A549 (cell line): ENCODE results near the gene RNF32. TPM values are rescaled to one million over a fixed set of nuclear protein-coding genes. Genes with fewer than 3 reads are reported as not detected.

ENCODE experiments used
- ATAC-seq, 2 experiments: fragments of 200-7000 bp in 1 of 2; fragments of >200 bp in 1 of 2; cut with Nextera tagmentation in 1 of 2; cut with Tn5 transposase in 1 of 2; 3 replicates each; pipeline versions ENCODE4 v1.8.0 to v1.9.1; 2018 to 2020; ENCODE audit warnings: mild to moderate bottlenecking in 1 of 2, moderate library complexity in 1 of 2
- CTCF ChIA-PET: fragments of 300-600 bp; sonication (Branson Sonifier 250); formaldehyde crosslinking; extraction: SDS; loops from one replicate; lab custom pipeline; 2021; ENCODE audit warnings: antibody characterized with exemption, inconsistent platforms; lab: Yijun Ruan, JAX
- POLR2A ChIA-PET: fragments of 350-600 bp; formaldehyde crosslinking; extraction: SDS; loops from one replicate; lab custom pipeline; 2021; ENCODE audit warnings: antibody characterized with exemption, inconsistent platforms; lab: Yijun Ruan, JAX
- DNase-seq, 2 experiments: peaks; one replicate each; pipeline versions ENCODE4 v3.0.0 to v3.0.0-alpha.2; 2011 to 2016; ENCODE audit warnings: low read depth in 1 of 2, low spot score in 1 of 2
- FAIRE-seq: peaks from 2 replicates; lab custom pipeline; 2011; peaks lifted over from hg19 to GRCh38; lab: Jason Lieb, UNC
- H3K27ac ChIP-seq, 2 experiments: fragments of >200 bp; sonication (Bioruptor Twin); formaldehyde crosslinking; 3 replicates each; pipeline ENCODE4 v1.5.1; 2016 to 2017
- H3K4me1 ChIP-seq: fragments of >200 bp; sonication (Bioruptor Twin); formaldehyde crosslinking; 3 replicates; pipeline ENCODE4 v1.6.1; 2016
- H3K4me2 ChIP-seq: fragments of >200 bp; sonication (Bioruptor Twin); formaldehyde crosslinking; 3 replicates; pipeline ENCODE4 v1.6.1; 2016
- H3K4me3 ChIP-seq: fragments of >200 bp; sonication (Bioruptor Twin); formaldehyde crosslinking; 3 replicates; pipeline ENCODE4 v1.5.1; 2016
- H3K9me3 ChIP-seq: fragments of >200 bp; sonication (Bioruptor Twin); formaldehyde crosslinking; 3 replicates; pipeline ENCODE4 v1.6.1; 2016
- CEBPB ChIP-seq, 2 experiments: fragments of >200 bp in 1 of 2; sonication (Bioruptor Twin) in 1 of 2; formaldehyde crosslinking in 1 of 2; IDR thresholded peaks; 2 replicates each; pipeline ENCODE4 v1.6.1; 2012 to 2016
- CHD4 ChIP-seq: fragments of 200-600 bp; sonication (generic); IDR thresholded peaks from 2 replicates; pipeline ENCODE4 v1.6.1; 2016; ENCODE audit warnings: antibody characterized with exemption, mild to moderate bottlenecking, borderline replicate concordance
- EP300 ChIP-seq, 2 experiments: fragments of >200 bp; sonication (Bioruptor Twin); formaldehyde crosslinking; IDR thresholded peaks; 2 replicates in 1 of 2; 3 replicates in 1 of 2; pipeline ENCODE4 v1.6.1; 2016 to 2017
- FOSB ChIP-seq: fragments of 250-450 bp; sonication (Bioruptor Pico); IDR thresholded peaks from 2 replicates; pipeline ENCODE4 v1.5.0; 2020; ENCODE audit warnings: mild to moderate bottlenecking, moderate library complexity
- KDM1A ChIP-seq: fragments of 200-600 bp; sonication (generic); IDR thresholded peaks from 2 replicates; pipeline ENCODE4 v1.6.1; 2016; ENCODE audit warnings: low read depth, mild to moderate bottlenecking
- KDM5A ChIP-seq: fragments of 200-600 bp; sonication (generic); IDR thresholded peaks from 2 replicates; pipeline ENCODE4 v1.6.1; 2016; ENCODE audit warnings: antibody characterized with exemption, mild to moderate bottlenecking
- MAFK ChIP-seq: fragments of 450-650 bp; IDR thresholded peaks from 2 replicates; pipeline ENCODE4 v1.6.1; 2014; ENCODE audit not compliant: partially characterized antibody
- MAZ ChIP-seq: fragments of 150-350 bp; IDR thresholded peaks from 2 replicates; pipeline ENCODE4 v1.6.1; 2014; ENCODE audit warnings: antibody characterized with exemption, low read depth, low read length, borderline replicate concordance
- NFE2L2 ChIP-seq: fragments of 150-350 bp; conservative IDR thresholded peaks from 2 replicates; pipeline ENCODE4 v1.6.1; 2014; ENCODE audit warnings: low read length
- NR3C1 ChIP-seq: fragments of >200 bp; sonication (Bioruptor Twin); formaldehyde crosslinking; IDR thresholded peaks from 3 replicates; pipeline ENCODE4 v1.6.1; 2017
- RAD21 ChIP-seq, 2 experiments: fragments of >200 bp in 1 of 2; sonication (Bioruptor Twin) in 1 of 2; formaldehyde crosslinking in 1 of 2; IDR thresholded peaks in 1 of 2; conservative IDR thresholded peaks in 1 of 2; 2 replicates in 1 of 2; 3 replicates in 1 of 2; pipeline ENCODE4 v1.6.1; 2012 to 2018; ENCODE audit warnings: inconsistent platforms in 1 of 2
- ZSCAN20 ChIP-seq: fragments of 250-450 bp; sonication (Bioruptor Pico); IDR thresholded peaks from 2 replicates; pipeline ENCODE4 v1.8.0; 2022; ENCODE audit warnings: mild to moderate bottlenecking, moderate library complexity
- WGBS: methylation state at CpG from one replicate; pipeline ENCODE4 v1.1.6; 2017; ENCODE audit errors: missing lambda C conversion rate; 5-methylcytosine and 5-hydroxymethylcytosine counted together
- polyA plus RNA-seq, 4 experiments: library from polyadenylated mRNA; depleted of rRNA in 3 of 4; stranded (reverse); fragments of >200 nt; fragmentation: RNase III in 1 of 4; extraction: RNeasy Plus Mini Kit Qiagen cat#74134 plus additional on column Dnase treatment in 1 of 4; gene quantifications; 2 replicates in 3 of 4; 3 replicates in 1 of 4; pipeline ENCODE4 v1.2.3, GENCODE V29; 2011 to 2017
- TF ChIP-seq, protein P1 (sequence below): fragments of >200 bp; sonication (Bioruptor Twin); formaldehyde crosslinking; IDR thresholded peaks from 3 replicates; pipeline ENCODE4 v1.5.1; 2016
- TF ChIP-seq, protein P2 (sequence below): fragments of 200-600 bp; sonication (generic); IDR thresholded peaks from 2 replicates; pipeline ENCODE4 v1.6.1; 2016; ENCODE audit warnings: antibody characterized with exemption, mild to moderate bottlenecking, moderate library complexity

Gene RNF32
- polyA plus RNA-seq, 2 of the 4 experiments (the other 2 are of a cell fraction) = 1.8 to 2.8 TPM

DNA sequence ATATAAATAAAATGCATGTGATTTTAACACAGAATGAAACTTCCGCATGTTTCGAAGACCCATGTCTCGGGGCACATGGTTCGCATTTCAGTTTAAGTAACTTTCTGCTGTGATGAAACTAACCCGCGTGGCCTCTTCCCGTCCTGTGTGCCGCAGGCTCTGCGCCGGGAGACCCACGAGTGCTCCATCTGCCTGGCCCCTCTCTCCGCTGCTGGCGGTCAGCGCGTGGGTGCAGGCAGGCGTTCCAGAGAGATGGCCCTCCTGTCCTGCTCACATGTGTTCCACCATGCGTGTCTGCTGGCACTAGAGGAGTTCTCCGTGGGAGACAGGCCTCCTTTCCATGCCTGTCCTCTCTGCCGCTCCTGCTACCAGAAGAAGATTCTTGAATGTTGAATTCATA, 35.7 kb downstream of the RNF32 start:
- H3K4me3 ChIP-seq = no peak overlapping the region
- CTCF ChIA-PET = no interaction called here
- ATAC-seq = no peak
- TF ChIP-seq FOSB (CRISPR knock-in tag) (no peak), MAFK (no peak)
- 82% methylated on average over 19 of the region's 19 CpGs for WGBS
- no peak for FAIRE-seq
- H3K9me3 ChIP-seq = no peaks in the 10 kb centered on the region
- H3K4me1 ChIP-seq = no peaks in the 10 kb centered on the region
- H3K4me2 ChIP-seq = no peak overlapping the region
- DNase-seq = no peak
- POLR2A ChIA-PET = no interaction called here
- no peak overlapping the region for H3K27ac ChIP-seq

DNA sequence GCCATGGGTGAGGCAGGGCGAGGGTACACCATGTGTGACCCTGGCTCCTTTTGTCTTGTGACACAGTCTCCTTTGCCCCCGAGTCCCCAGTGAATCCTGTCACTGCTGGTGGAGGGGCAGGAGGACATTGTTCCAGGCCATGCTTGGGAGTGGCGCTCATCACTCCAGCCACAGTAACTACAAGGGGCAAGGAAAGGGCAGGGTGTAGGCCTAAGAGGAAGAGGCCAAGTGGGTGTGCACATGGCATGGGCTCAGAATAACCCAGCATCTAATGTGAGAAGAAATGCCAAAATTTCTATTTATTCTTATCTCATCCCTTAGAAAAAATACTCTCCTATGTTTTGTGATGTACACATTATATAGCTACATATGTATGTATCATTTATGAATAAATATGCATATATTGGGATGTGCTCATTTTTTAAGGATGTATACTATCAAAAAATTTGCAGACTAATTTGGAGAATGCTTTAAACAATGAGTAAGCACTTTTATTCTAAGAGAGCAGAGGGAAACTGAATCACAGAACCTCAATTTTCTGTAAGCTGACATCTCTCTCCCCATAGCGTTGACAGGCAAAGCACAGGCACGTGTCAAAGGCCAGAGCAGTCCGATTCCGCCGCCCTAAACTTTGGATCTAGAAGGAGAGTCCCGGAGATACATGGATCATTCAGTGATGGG, 36.9 kb downstream of the RNF32 start:
- no peak overlapping the region for H3K4me3 ChIP-seq
- DNase-seq (no peak), ATAC-seq (no peak), FAIRE-seq (no peak)
- CTCF ChIA-PET = no interaction called here
- 98% methylated on average over 9 of the region's 9 CpGs for WGBS
- H3K27ac ChIP-seq = no peak overlapping the region
- TF ChIP-seq EP300 (IDR thresholded peaks at IDR 0.05) = no peak
- TF ChIP-seq NFE2L2 = no peak
- TF ChIP-seq MAFK = peak; percentile 42
- POLR2A ChIA-PET = no interaction called here
- H3K4me2 ChIP-seq = no peak overlapping the region
- H3K4me1 ChIP-seq = no peaks in the 10 kb centered on the region
- H3K9me3 ChIP-seq = no peaks in the 10 kb centered on the region

DNA sequence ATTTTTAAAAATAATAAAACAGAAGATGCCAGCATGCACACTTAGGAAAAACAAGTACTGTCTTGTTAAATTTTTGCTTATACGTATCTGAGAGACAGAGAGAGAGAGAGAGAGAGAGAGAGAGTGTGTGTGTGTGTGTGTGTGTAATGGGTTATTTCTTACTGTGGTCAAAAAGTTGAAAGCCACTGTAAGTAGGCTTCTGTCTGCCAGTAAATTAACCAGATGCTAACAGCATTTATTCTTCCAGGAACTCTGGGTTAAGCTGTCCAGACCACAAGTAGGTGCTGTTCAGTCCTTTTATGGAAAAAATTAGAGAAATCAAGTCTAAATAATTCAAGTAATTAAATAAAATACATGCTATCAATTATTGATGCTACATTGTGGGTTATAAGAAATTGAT, 39.7 kb downstream of the RNF32 start:
- ATAC-seq = no peak
- DNase-seq = no peak
- TF ChIP-seq NR3C1 (no peak), CHD4 (no peak), KDM5A (no peak), KDM1A (no peak), MAZ (no peak), CEBPB (IDR thresholded peaks at IDR 0.05) (no peak), RAD21 (conservative IDR thresholded peaks at IDR 0.05 in 1 of 2, IDR thresholded peaks at IDR 0.05 in 1 of 2) (no peak), ZSCAN20 (CRISPR knock-in tag) (no peak)
- TF ChIP-seq, protein P1, sequence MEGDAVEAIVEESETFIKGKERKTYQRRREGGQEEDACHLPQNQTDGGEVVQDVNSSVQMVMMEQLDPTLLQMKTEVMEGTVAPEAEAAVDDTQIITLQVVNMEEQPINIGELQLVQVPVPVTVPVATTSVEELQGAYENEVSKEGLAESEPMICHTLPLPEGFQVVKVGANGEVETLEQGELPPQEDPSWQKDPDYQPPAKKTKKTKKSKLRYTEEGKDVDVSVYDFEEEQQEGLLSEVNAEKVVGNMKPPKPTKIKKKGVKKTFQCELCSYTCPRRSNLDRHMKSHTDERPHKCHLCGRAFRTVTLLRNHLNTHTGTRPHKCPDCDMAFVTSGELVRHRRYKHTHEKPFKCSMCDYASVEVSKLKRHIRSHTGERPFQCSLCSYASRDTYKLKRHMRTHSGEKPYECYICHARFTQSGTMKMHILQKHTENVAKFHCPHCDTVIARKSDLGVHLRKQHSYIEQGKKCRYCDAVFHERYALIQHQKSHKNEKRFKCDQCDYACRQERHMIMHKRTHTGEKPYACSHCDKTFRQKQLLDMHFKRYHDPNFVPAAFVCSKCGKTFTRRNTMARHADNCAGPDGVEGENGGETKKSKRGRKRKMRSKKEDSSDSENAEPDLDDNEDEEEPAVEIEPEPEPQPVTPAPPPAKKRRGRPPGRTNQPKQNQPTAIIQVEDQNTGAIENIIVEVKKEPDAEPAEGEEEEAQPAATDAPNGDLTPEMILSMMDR = no peak
- TF ChIP-seq, protein P2, sequence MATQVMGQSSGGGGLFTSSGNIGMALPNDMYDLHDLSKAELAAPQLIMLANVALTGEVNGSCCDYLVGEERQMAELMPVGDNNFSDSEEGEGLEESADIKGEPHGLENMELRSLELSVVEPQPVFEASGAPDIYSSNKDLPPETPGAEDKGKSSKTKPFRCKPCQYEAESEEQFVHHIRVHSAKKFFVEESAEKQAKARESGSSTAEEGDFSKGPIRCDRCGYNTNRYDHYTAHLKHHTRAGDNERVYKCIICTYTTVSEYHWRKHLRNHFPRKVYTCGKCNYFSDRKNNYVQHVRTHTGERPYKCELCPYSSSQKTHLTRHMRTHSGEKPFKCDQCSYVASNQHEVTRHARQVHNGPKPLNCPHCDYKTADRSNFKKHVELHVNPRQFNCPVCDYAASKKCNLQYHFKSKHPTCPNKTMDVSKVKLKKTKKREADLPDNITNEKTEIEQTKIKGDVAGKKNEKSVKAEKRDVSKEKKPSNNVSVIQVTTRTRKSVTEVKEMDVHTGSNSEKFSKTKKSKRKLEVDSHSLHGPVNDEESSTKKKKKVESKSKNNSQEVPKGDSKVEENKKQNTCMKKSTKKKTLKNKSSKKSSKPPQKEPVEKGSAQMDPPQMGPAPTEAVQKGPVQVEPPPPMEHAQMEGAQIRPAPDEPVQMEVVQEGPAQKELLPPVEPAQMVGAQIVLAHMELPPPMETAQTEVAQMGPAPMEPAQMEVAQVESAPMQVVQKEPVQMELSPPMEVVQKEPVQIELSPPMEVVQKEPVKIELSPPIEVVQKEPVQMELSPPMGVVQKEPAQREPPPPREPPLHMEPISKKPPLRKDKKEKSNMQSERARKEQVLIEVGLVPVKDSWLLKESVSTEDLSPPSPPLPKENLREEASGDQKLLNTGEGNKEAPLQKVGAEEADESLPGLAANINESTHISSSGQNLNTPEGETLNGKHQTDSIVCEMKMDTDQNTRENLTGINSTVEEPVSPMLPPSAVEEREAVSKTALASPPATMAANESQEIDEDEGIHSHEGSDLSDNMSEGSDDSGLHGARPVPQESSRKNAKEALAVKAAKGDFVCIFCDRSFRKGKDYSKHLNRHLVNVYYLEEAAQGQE = no peak
- TF ChIP-seq, all 56 proteins: peak for 0
- no peak overlapping the region for H3K27ac ChIP-seq
- WGBS = 96% methylated on average over 1 of the region's 1 CpG
- no peak for FAIRE-seq
- POLR2A ChIA-PET = no interaction called here
- H3K4me1 ChIP-seq = no peaks in the 10 kb centered on the region
- H3K9me3 ChIP-seq = no peaks in the 10 kb centered on the region
- CTCF ChIA-PET = no interaction called here
- H3K4me2 ChIP-seq = no peak overlapping the region
- no peak overlapping the region for H3K4me3 ChIP-seq

DNA sequence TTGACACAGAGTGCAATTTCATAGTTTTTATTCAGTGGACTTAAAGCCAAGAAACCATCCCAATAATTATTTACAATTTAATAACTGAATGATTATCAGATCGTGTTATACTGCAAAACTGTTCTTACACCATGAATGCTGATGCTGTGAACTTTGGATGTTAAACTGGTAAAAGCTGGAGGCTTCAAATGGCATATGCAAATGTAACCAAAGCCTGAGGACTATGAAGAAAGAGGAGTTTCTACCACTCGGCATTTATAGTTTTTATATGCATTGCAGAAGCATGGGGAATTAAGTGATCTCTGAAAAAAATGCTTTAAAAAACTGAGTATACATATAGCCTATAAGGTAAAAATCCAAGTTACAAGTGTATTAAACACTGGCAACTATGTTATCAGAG, 42.4 kb downstream of the RNF32 start:
- POLR2A ChIA-PET = no interaction called here
- no peak for FAIRE-seq
- H3K4me2 ChIP-seq = no peak overlapping the region
- no peak overlapping the region for H3K27ac ChIP-seq
- no peaks in the 10 kb centered on the region for H3K4me1 ChIP-seq
- TF ChIP-seq KDM5A = no peak
- TF ChIP-seq, all 56 proteins: peak for 0
- H3K4me3 ChIP-seq = no peak overlapping the region
- ATAC-seq = no peak
- CTCF ChIA-PET = no interaction called here
- DNase-seq = no peak
- whole genome bisulfite sequencing = 87% methylated on average over 2 of the region's 2 CpGs
- no peaks in the 10 kb centered on the region for H3K9me3 ChIP-seq
